GM21619 (cell line): ENCODE results near the gene SNORC.
"Not testable (repeated sequence)": the region's sequence is repeated elsewhere in the genome, so short reads cannot be mapped to it uniquely, and the experiment has no call there.

Source experiments
- ATAC-seq: cut with Tn5 transposase; IDR thresholded peaks from one replicate; pipeline ENCODE4 v1.9.1; 2021; ENCODE audit not compliant: unreplicated experiment

Gene SNORC

GRCh38 chr2:232894746-232895145 is 24.7 kb downstream of the SNORC start:
- ATAC-seq, result no peak

DNA sequence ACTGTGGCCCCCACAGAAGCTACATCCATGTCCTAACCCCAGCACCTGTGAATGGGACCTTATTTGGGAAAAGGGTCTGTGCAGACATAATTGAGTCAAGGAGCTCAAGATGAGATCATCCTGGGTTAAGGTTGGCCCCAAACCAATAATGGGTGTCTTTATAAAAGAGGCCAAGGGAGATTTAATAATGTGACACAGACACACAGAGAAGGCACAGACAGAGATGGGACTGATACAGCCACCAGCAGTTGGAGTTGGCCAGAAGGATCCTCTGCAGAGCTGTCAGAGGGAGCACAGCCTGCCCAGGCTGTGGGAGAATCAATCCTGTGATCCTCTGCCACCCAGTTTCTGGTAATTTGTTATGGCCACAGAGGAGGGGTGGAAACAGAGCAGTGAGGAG is 26.0 kb downstream of the SNORC start:
- ATAC-seq, result no peak

- ATAC-seq, result no peak
Measured at GRCh38 chr2:232896720-232897597, 26.9 kb downstream of the SNORC start.

DNA sequence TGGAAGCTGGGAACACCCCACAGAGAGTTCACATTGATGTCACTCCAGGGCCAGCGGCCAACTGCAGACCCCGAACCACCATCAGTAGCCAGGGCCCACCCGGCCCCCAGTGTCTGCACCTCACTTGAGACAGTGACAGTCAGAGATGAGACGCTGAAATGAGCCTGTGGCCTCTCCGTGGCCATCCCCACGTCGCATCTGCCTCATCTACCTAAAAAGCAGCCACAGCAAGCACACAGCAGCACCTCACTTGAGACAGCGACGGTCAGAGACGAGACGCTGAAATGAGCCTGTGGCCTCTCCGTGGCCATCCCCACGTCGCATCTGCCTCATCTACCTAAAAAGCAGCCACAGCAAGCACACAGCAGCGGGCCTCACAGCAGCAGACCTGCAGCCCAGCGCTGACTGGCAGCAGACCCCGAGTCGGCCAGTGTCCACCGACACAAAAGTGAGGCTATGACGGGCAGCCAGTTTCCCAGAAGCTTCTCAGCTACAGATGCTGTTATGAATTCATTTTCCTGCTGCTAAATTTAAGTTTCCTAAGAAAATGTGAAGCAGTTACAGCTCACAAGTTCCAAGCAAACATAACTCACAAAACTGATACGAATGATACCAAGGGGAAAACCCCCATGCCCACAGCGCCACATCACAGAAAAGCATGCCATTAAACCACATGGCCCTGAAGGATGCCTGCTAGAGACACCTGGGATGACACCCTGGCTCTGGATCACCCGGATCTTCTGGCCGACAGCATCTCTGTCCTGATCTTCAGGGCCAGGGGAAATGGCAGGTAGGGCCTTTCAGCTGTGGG is 27.7 kb downstream of the SNORC start:
- no peak for ATAC-seq

- ATAC-seq, result no peak
Measured at GRCh38 chr2:232898592-232899543, 28.8 kb downstream of the SNORC start.

DNA sequence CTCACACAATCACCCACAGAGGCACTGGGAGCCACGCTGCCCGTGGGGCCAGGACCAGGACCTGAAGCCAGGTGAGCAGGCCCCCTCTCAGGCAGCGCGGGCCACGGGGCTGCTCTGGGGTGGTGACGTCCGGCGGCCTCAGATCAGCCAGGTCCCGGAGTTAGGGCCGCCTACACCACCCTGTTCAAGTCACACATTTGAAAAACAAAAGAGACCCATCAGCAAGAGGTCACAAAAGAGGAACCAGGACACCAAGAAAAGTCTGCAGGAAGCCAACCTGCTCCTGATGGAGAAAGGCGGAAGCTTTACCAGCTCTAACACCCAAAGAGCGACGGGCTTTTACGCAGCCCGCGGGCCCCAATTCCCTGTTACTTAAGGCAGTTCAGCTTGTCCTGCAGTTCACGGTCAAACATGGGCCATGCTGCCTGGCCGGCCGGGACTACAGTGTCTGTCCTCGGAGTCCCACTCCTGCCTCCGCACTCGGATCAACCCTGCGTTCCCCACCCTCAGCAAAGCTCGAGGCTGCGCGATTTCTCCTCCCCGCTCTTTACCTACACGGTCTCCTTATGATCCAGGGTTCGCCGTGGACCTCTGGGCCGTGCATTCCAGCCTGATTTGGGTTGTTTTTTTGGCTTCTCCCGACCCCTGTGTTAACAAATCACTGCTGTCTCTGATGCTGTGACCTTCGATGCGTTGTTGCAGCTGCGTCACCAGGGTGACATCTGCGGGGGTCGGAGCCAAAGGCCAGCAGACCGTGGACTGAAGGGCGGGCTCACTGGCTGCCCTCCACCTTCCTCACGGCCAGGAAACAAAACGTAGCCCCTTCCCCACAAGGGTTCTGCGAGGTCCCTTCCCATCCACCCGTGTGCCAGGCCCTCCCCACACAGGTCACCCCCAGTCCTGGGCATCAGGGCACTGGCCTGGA is 31.0 kb downstream of the SNORC start:
- ATAC-seq, result no peak

DNA sequence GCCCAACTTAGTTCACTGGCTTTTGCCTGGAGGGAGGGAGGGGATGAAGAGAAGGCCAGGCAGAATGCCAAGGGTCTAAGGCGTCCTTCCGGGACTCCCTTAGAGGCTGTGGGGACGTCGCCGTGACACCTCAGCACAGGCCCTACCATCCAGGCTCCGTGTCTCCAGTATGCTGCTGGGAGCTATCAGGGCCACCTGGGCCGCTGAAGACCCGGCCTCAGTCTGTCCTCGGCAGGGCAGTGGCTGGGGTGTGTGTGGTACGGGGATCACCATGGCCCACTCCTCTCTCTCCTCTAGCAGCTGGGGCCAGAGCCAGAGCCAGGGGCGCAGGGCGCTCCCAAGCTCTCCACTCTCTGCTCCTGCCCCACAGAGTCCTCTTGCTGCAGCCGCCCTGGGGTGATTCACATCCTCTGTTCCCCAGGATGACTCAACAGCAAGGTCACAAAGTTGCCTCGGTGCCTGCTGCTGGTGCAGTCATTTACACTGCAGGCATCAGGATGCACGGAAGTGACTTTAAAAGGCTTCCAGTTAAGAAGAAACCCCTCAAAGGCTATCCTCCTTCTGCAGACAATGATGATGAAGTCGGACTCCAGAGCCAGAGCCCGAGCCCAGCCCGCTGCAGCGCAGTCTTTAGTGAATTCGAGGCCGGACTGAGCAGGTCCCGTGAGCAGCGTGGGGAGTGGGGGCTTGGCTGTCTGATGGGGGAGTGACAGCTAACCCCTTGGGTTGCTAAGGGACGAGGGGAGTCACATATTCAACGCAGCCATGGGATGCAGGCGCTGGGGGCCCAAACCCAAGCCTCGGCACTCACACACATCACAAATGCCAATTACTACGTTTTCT is 31.9 kb downstream of the SNORC start:
- ATAC-seq, result no peak

- no peak for ATAC-seq
Measured at GRCh38 chr2:232903989-232904388, 33.9 kb downstream of the SNORC start.

- not testable (repeated sequence) for ATAC-seq
Measured at GRCh38 chr2:232906867-232907717, 37.0 kb downstream of the SNORC start.

DNA sequence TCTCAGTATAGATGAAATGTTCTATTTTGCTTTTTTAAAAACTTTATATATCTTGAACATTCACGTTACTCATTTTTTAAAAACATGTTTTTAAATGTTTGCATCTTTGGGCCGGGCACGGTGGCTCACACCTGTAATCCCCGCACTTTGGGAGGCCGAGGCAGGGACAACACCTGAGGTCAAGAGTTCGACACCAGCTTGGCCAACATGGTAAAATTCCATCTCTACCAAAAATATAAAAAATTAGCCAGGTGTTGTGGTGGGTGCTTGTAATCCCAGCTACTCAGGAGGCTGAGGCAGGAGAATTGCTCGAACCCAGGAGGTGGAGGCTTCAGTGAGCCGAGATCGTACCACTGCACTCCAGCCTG is 37.6 kb downstream of the SNORC start:
- not testable (repeated sequence) for ATAC-seq

DNA sequence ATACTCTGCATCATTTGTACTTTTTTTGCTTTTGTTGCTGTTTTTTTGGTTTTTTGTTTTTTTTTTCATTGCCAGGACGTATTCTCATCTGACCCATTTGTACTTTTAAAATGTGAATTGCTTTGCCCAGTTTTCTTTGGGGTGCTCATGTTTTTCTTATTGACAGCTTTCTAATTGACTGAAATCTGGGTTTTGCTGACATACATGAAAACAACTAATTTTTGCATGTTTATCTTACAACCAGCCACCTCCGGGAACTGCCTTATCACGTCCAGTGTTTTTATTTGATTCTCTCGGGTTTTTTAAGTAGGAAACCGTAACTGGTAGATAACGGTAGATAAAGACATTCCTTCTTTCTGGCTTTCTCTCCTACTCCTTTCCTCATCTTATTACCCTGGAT is 38.6 kb downstream of the SNORC start:
- no peak for ATAC-seq

DNA sequence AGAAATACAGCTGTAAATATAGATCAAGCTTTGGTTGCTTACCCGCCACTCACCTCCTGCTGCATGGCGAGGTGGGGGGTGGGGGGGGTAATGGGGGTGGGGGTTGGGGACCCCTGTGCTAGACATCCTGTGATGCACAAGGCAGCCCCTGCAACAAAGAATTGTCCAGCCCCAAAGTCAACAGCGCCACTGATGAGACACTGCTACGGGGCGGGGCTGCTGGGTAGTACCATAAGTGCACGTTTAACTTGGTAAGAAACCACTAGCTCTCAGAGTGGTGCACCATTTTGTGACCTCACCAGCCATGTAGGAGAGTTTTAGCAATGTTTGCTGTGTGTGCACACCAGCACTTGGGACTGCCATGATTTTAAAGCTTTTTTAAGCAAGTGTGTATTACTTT is 40.3 kb downstream of the SNORC start:
- no peak for ATAC-seq

DNA sequence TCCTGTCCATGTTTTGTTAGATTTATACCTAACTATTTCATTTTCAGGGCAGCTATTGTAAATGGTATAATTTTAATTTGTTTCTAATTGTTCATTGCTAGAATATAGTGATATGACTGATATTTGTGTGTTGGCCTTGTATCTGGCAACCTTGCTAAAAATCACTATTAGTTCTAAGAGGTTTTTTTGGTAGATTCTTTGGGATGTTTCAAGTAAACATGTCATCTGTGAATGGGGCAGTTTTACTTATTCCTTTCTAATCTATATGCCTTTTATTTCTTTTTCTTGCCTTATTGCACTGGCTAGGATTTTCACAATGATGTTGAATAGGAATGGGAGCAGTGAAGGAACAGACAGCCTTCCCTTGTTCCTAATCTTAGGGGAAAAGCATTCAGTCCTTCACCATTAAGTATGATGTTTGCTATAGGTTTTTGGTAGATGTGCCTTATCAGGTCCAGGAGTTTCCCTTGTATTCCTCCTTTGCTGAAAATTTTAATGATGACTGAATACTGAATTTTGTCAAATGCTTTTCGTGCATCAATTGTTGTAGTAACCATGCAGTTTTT is 41.7 kb downstream of the SNORC start:
- ATAC-seq, result no peak

GRCh38 chr2:232913903-232914302 is 43.8 kb downstream of the SNORC start:
- no peak for ATAC-seq

DNA sequence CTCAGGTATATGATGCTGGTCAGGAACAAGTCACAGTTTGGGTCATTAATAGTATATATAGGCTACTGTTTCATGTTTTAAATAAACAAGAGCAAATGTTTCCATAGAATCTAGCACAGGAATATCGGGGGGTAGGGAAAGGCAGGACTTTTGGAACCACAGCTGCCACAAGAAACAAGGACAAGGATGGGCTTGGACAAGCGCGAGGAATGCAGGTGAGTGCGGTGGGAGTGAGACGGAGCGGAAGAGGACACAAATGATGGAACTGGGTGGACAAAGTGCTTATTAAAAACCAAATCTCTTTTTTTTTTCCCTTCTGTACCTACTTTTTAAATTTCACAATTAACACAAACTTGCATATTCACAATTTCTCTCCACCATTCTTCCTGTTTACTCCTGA is 49.1 kb downstream of the SNORC start:
- no peak for ATAC-seq

- no peak for ATAC-seq
Measured at GRCh38 chr2:232920055-232920454, 50.0 kb downstream of the SNORC start.

- ATAC-seq, result no peak
Measured at GRCh38 chr2:232920760-232921159, 50.7 kb downstream of the SNORC start.

- no peak for ATAC-seq
Measured at GRCh38 chr2:232924433-232924832, 54.4 kb downstream of the SNORC start.
